H1 (cell line): Measurements from ENCODE around the gene PTPRC. TPM values are rescaled to one million over a fixed set of nuclear protein-coding genes. Genes with fewer than 3 reads are reported as not detected.

ENCODE experiments used
- CTCF ChIA-PET: fragments of 300-600 bp; sonication (Branson Sonifier 250); formaldehyde crosslinking; loops from one replicate; lab custom pipeline; 2021; ENCODE audit not compliant: partially characterized antibody; lab: Charles Lee
- POLR2A ChIA-PET: fragments of 300-600 bp; sonication (Branson Sonifier 250); formaldehyde crosslinking; loops from one replicate; lab custom pipeline; 2021; ENCODE audit warnings: inconsistent platforms; ENCODE audit not compliant: partially characterized antibody; lab: Charles Lee
- DNase-seq, 2 experiments: peaks; one replicate each; pipeline versions ENCODE4 v3.0.0 to v3.0.0-alpha.2; 2010 to 2022; ENCODE audit warnings: low spot score in 2 of 2, low read depth in 1 of 2, mixed read lengths in 1 of 2
- FAIRE-seq: peaks from 2 replicates; lab custom pipeline; 2011; peaks lifted over from hg19 to GRCh38; lab: Jason Lieb, UNC
- H2AFZ ChIP-seq: 2 replicates; pipeline ENCODE4 v1.8.1; 2012; ENCODE audit warnings: low read length, inconsistent platforms
- H2AK5ac ChIP-seq: 2 replicates; pipeline ENCODE4 v1.6.1; 2013; ENCODE audit warnings: low read depth, low read length
- H2BK120ac ChIP-seq: replicated peaks from 2 replicates; pipeline ENCODE3; 2013; ENCODE audit warnings: low read depth, low read length, inconsistent platforms
- H2BK12ac ChIP-seq: 2 replicates; pipeline ENCODE4 v1.6.1; 2013; ENCODE audit warnings: low read depth, low read length
- H2BK15ac ChIP-seq: 2 replicates; pipeline ENCODE4 v1.6.1; 2013; ENCODE audit warnings: low read length
- H2BK20ac ChIP-seq: 2 replicates; pipeline ENCODE4 v1.6.1; 2013; ENCODE audit warnings: low read length
- H2BK5ac ChIP-seq: 2 replicates; pipeline ENCODE4 v1.6.1; 2013; ENCODE audit warnings: low read depth, low read length
- H3K14ac ChIP-seq: 2 replicates; pipeline ENCODE4 v1.6.1; 2013; ENCODE audit warnings: inconsistent platforms; ENCODE audit not compliant: insufficient read length
- H3K18ac ChIP-seq: 2 replicates; pipeline ENCODE4 v1.6.1; 2013; ENCODE audit warnings: low read length; ENCODE audit errors: extremely low read depth
- H3K23ac ChIP-seq: 2 replicates; pipeline ENCODE4 v1.6.1; 2013; ENCODE audit warnings: inconsistent platforms; ENCODE audit not compliant: insufficient read length
- H3K23me2 ChIP-seq: 2 replicates; pipeline ENCODE4 v1.6.1; 2013; ENCODE audit warnings: low read depth, low read length
- H3K27ac ChIP-seq: 2 replicates; pipeline ENCODE4 v1.6.1; 2011; ENCODE audit warnings: low read depth, low read length, inconsistent platforms
- H3K27me3 ChIP-seq, 4 experiments: replicated peaks in 1 of 4; 1 replicate in 1 of 4; 2 replicates in 3 of 4; pipeline versions ENCODE4 v1.6.1 to v1.8.1; 2011 to 2013; ENCODE audit warnings: low read length in 3 of 4, mild to moderate bottlenecking in 3 of 4, inconsistent platforms in 2 of 4, mixed read lengths in 2 of 4, moderate library complexity in 1 of 4; ENCODE audit not compliant: control insufficient read depth in 3 of 4, insufficient read depth in 3 of 4; ENCODE audit errors: extremely low read depth in 1 of 4
- H3K36me3 ChIP-seq, 4 experiments: 2 replicates each; pipeline versions ENCODE4 v1.6.1 to v1.8.1; 2011 to 2013; ENCODE audit warnings: mild to moderate bottlenecking in 4 of 4, low read length in 3 of 4, moderate library complexity in 2 of 4, control low read depth in 1 of 4, inconsistent platforms in 1 of 4; ENCODE audit not compliant: insufficient read depth in 4 of 4, control insufficient read depth in 2 of 4
- H3K4ac ChIP-seq: replicated peaks from 2 replicates; pipeline ENCODE3; 2013; ENCODE audit warnings: low read length, low read depth, mixed read lengths, inconsistent platforms; ENCODE audit not compliant: insufficient read length
- H3K4me1 ChIP-seq, 4 experiments: replicated peaks in 1 of 4; 1 replicate in 1 of 4; 2 replicates in 3 of 4; pipeline versions ENCODE4 v1.6.1 to v1.8.1; 2011 to 2013; ENCODE audit warnings: low read length in 3 of 4, inconsistent platforms in 2 of 4, mixed read lengths in 1 of 4; ENCODE audit not compliant: insufficient read depth in 4 of 4, control insufficient read depth in 3 of 4
- H3K4me2 ChIP-seq, 2 experiments: 2 replicates each; pipeline versions ENCODE4 v1.6.1 to v1.8.1; 2011 to 2013; ENCODE audit warnings: low read depth in 2 of 2, low read length in 2 of 2, control low read depth in 1 of 2, inconsistent platforms in 1 of 2, mild to moderate bottlenecking in 1 of 2; ENCODE audit not compliant: insufficient read depth in 1 of 2
- H3K4me3 ChIP-seq, 4 experiments: fragments of 200-600, 300-600 bp in 1 of 4; sonication (generic), shearing (Covaris generic), sonication (Bioruptor Twin) in 1 of 4; 2 replicates each; pipeline versions ENCODE4 v1.5.1 to v1.8.1; 2011 to 2016; ENCODE audit warnings: low read length in 4 of 4, low read depth in 3 of 4, control low read depth in 2 of 4, inconsistent platforms in 2 of 4, mild to moderate bottlenecking in 2 of 4, mixed read lengths in 1 of 4, moderate library complexity in 1 of 4; ENCODE audit not compliant: insufficient read depth in 2 of 4; ENCODE audit errors: extremely low read depth in 1 of 4
- H3K56ac ChIP-seq: replicated peaks from 2 replicates; pipeline ENCODE3; 2013; ENCODE audit warnings: low read depth, mild to moderate bottlenecking, mixed read lengths, low read length, inconsistent platforms; ENCODE audit not compliant: insufficient read length
- H3K79me1 ChIP-seq: 2 replicates; pipeline ENCODE4 v1.6.1; 2013; ENCODE audit warnings: low read depth, low read length, control low read depth
- H3K79me2 ChIP-seq, 2 experiments: 2 replicates each; pipeline versions ENCODE4 v1.6.1 to v1.8.1; 2012 to 2013; ENCODE audit warnings: low read length in 2 of 2, mild to moderate bottlenecking in 2 of 2, inconsistent platforms in 1 of 2; ENCODE audit not compliant: insufficient read depth in 2 of 2, control insufficient read depth in 1 of 2
- H3K9ac ChIP-seq, 4 experiments: replicated peaks in 1 of 4; 1 replicate in 1 of 4; 2 replicates in 3 of 4; pipeline versions ENCODE4 v1.6.1 to v1.8.1; 2011 to 2013; ENCODE audit warnings: low read depth in 3 of 4, low read length in 3 of 4, control low read depth in 2 of 4, mild to moderate bottlenecking in 2 of 4, moderate library complexity in 2 of 4, inconsistent platforms in 1 of 4; ENCODE audit errors: extremely low read depth in 1 of 4
- H3K9me3 ChIP-seq, 2 experiments: 2 replicates each; pipeline versions ENCODE4 v1.6.1 to v1.8.1; 2012 to 2013; ENCODE audit warnings: mild to moderate bottlenecking in 2 of 2, moderate library complexity in 2 of 2, control low read depth in 1 of 2, inconsistent platforms in 1 of 2, low read depth in 1 of 2, low read length in 1 of 2, mixed read lengths in 1 of 2; ENCODE audit not compliant: insufficient read depth in 2 of 2
- H4K20me1 ChIP-seq, 2 experiments: replicated peaks in 1 of 2; 2 replicates each; pipeline versions ENCODE3 to v1.8.1; 2011 to 2013; ENCODE audit warnings: inconsistent platforms in 2 of 2, low read length in 2 of 2, mild to moderate bottlenecking in 1 of 2; ENCODE audit not compliant: insufficient read depth in 2 of 2, control insufficient read depth in 1 of 2
- H4K5ac ChIP-seq: 2 replicates; pipeline ENCODE4 v1.6.1; 2013; ENCODE audit warnings: low read length, low read depth, mixed read lengths, inconsistent platforms; ENCODE audit not compliant: insufficient read length
- H4K8ac ChIP-seq: 2 replicates; pipeline ENCODE4 v1.8.0; 2013; ENCODE audit warnings: mild to moderate bottlenecking, moderate library complexity, low read length, inconsistent platforms; ENCODE audit not compliant: insufficient read depth; ENCODE audit errors: extremely low read depth
- H4K91ac ChIP-seq: replicated peaks from 2 replicates; pipeline ENCODE3; 2013; ENCODE audit warnings: low read length, mixed read lengths, inconsistent platforms; ENCODE audit not compliant: insufficient read length
- ASH2L ChIP-seq: fragments of 200-600, 300-600 bp; sonication (generic); IDR thresholded peaks from one replicate; pipeline ENCODE4 v1.7.1; 2017; ENCODE audit warnings: low read length
- ATF2 ChIP-seq: IDR thresholded peaks from 2 replicates; pipeline ENCODE4 v1.6.1; 2012; ENCODE audit warnings: low read length, inconsistent platforms
- BACH1 ChIP-seq: IDR thresholded peaks from 2 replicates; pipeline ENCODE4 v1.6.1; 2012; ENCODE audit warnings: low read length, improper control_type of control experiment
- CHD1 ChIP-seq: IDR thresholded peaks from 2 replicates; pipeline ENCODE4 v1.6.1; 2012; ENCODE audit warnings: low read depth, low read length, improper control_type of control experiment
- FOSL1 ChIP-seq: IDR thresholded peaks from 2 replicates; pipeline ENCODE4 v1.6.1; 2011; ENCODE audit warnings: mild to moderate bottlenecking, low read depth, low read length, moderate library complexity; ENCODE audit not compliant: insufficient read depth
- JUN ChIP-seq: IDR thresholded peaks from 2 replicates; pipeline ENCODE4 v1.6.1; 2011; ENCODE audit warnings: low read depth, mild to moderate bottlenecking, improper control_type of control experiment, low read length
- JUND ChIP-seq: IDR thresholded peaks from 2 replicates; pipeline ENCODE4 v1.6.1; 2011; ENCODE audit warnings: mild to moderate bottlenecking, improper control_type of control experiment, low read length
- POU5F1 ChIP-seq: IDR thresholded peaks from 2 replicates; pipeline ENCODE4 v1.6.1; 2011; ENCODE audit warnings: low read depth, mild to moderate bottlenecking, low read length, moderate library complexity
- RFX5 ChIP-seq: IDR thresholded peaks from 2 replicates; pipeline ENCODE4 v1.6.1; 2011; ENCODE audit warnings: low read depth, low read length, improper control_type of control experiment, borderline replicate concordance
- SIN3A ChIP-seq, 2 experiments: IDR thresholded peaks in 1 of 2; conservative IDR thresholded peaks in 1 of 2; 2 replicates each; pipeline ENCODE4 v1.6.1; 2011 to 2012; ENCODE audit warnings: low read length in 2 of 2, improper control_type of control experiment in 1 of 2, low read depth in 1 of 2, mild to moderate bottlenecking in 1 of 2
- SP4 ChIP-seq: IDR thresholded peaks from 2 replicates; pipeline ENCODE4 v1.6.1; 2012; ENCODE audit warnings: low read length, inconsistent platforms
- YY1 ChIP-seq: IDR thresholded peaks from 2 replicates; pipeline ENCODE4 v1.6.1; 2011; ENCODE audit warnings: low read depth, mild to moderate bottlenecking, low read length
- WGBS, 2 experiments: shearing (Covaris generic) in 1 of 2; methylation state at CpG; one replicate each; pipeline versions ENCODE4 v1.1.6 to v1.1.7; 2013 to 2015; ENCODE audit warnings: low lambda C conversion rate in 2 of 2, mixed read lengths in 2 of 2, inconsistent platforms in 1 of 2, low coverage in 1 of 2, missing lambda C conversion rate in 1 of 2; ENCODE audit not compliant: insufficient replicate concordance in 2 of 2, insufficient coverage in 1 of 2, insufficient read length in 1 of 2; ENCODE audit errors: extremely low coverage in 1 of 2, missing lambda C conversion rate in 1 of 2; 5-methylcytosine and 5-hydroxymethylcytosine counted together
- polyA plus RNA-seq, 7 experiments: library from polyadenylated mRNA; depleted of rRNA in 3 of 7; stranded (reverse) in 5 of 7; unstranded in 2 of 7; fragments of >200 nt in 5 of 7; fragments of 200-250 nt in 2 of 7; gene quantifications; 1 replicate in 5 of 7; 2 replicates in 1 of 7; 4 replicates in 1 of 7; pipeline versions ENCODE4 v1.2.1 to v1.2.3, GENCODE V29; 2011 to 2013; ENCODE audit warnings: missing spikeins in 2 of 7, mixed read lengths in 2 of 7
- total RNA-seq: library from RNA; stranded (reverse); fragmentation: NEBNext Ultra II Directional; extraction: Animal tissue kit (Norgen Biotek cat#: 25700); gene quantifications from 2 replicates; pipeline ENCODE4 v1.2.1, GENCODE V29; 2021
- TF ChIP-seq, protein P1 (sequence below): IDR thresholded peaks from 2 replicates; pipeline ENCODE4 v1.6.1; 2012; ENCODE audit warnings: inconsistent platforms

PTPRC gene
- total and polyA plus RNA-seq, 2 of the 8 experiments (the other 6 are each of a cell fraction or from before 2014, with no cell fraction given), result 0.05 TPM; not detected in 1

DNA sequence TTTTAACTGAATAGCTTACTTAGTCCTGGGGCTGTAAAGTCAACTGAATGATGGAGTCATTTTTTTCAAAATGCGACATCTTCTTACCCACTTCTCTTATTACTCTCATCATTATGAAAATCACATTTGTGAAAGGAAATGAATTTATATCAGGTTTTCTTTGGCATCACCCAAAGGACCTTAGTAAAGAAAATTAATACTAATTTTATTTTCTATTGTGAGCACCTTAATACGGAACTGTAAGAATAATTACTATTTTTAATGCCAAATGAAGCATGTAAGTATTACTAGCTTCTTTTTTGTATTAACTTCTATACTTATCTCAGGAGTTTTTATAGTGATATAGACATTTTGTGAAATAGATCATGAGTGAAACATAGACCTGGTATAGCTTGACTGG, 30.9 kb downstream of the PTPRC start:
- no peak overlapping the region for H2AK5ac ChIP-seq
- H3K9me3 ChIP-seq, result no peaks in the 10 kb centered on the region
- DNase-seq, result no peak
- ChIA-PET POLR2A (no interaction called here), CTCF (interaction anchor here (0.7 kb wide), 1 partner anchor 1253 kb away, joined by 3 read pairs; no protein-coding TSS in a partner anchor)
- H4K5ac ChIP-seq, result no peak overlapping the region
- no peak overlapping the region for H2BK15ac ChIP-seq
- no peak overlapping the region for H3K14ac ChIP-seq
- H3K79me2 ChIP-seq, result no peaks in the 10 kb centered on the region
- H3K23ac ChIP-seq, result no peak overlapping the region
- H4K91ac ChIP-seq, result no peak overlapping the region
- no peaks in the 10 kb centered on the region for H3K23me2 ChIP-seq
- no peak overlapping the region for H3K4me2 ChIP-seq
- no peaks in the 10 kb centered on the region for H3K27me3 ChIP-seq
- no peak overlapping the region for H2BK5ac ChIP-seq
- no peaks in the 10 kb centered on the region for H4K20me1 ChIP-seq
- no peak overlapping the region for H3K18ac ChIP-seq
- H2BK20ac ChIP-seq, result no peak overlapping the region
- no peak overlapping the region for H3K27ac ChIP-seq
- H2BK120ac ChIP-seq, result no peak overlapping the region
- no peaks in the 10 kb centered on the region for H3K79me1 ChIP-seq
- no peak for FAIRE-seq
- H3K4me1 ChIP-seq, result 0 out of 7 replicates have a peak, but pooled peaks cover 0 to 3% (median 0%) of the 10 kb centered on the region in 4 experiments
- 92% methylated on average over 2 of the region's 2 CpGs; no CpG with 5 or more reads in 1 of the 2 experiments for WGBS, 2 experiments
- no peak overlapping the region for H3K4ac ChIP-seq
- no peak overlapping the region for H4K8ac ChIP-seq
- no peak overlapping the region for H2BK12ac ChIP-seq
- no peak overlapping the region for H3K56ac ChIP-seq
- no peak overlapping the region for H3K4me3 ChIP-seq
- no peak overlapping the region for H2AFZ ChIP-seq
- H3K9ac ChIP-seq, result no peak overlapping the region
- H3K36me3 ChIP-seq, result no peaks in the 10 kb centered on the region
- TF ChIP-seq YY1 (no peak), BACH1 (no peak), SIN3A (conservative IDR thresholded peaks at IDR 0.05 in 1 of 2, IDR thresholded peaks at IDR 0.05 in 1 of 2; ENCODE audit: low read depth in 1 of 2, low read length in 2 of 2) (no peak), CHD1 (no peak), ASH2L (no peak), JUND (no peak), JUN (no peak), ATF2 (no peak), POU5F1 (no peak), RFX5 (no peak), SP4 (no peak), FOSL1 (no peak)
- TF ChIP-seq, protein P1, sequence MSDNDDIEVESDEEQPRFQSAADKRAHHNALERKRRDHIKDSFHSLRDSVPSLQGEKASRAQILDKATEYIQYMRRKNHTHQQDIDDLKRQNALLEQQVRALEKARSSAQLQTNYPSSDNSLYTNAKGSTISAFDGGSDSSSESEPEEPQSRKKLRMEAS, result no peak
